Measurements from ENCODE around the gene ASXL3. TPM values are rescaled to one million over a fixed set of nuclear protein-coding genes. Genes with fewer than 3 reads are reported as not detected.

Gene ASXL3
- total RNA-seq, 1 experiment from 2014 or later, result not detected

Other genes starting within 250 kb of the ASXL3 start
- 0.03 TPM in 1 of 2 replicates, not detected in the other for gene CCDC178, start 137.5 kb upstream of the ASXL3 start, total RNA-seq (2014; rRNA removed; shearing (Covaris generic))